Body of pancreas (tissue), 4 donors: Measurements from ENCODE around the gene CACNA1F.

ENCODE experiments used
- CTCF ChIP-seq, 7 experiments: fragments of 450-650 bp in 4 of 7; fragments of 200-600 bp in 3 of 7; sonication (generic) in 3 of 7; IDR thresholded peaks; one replicate each; pipeline ENCODE4 v1.5.1; 2016 to 2019; ENCODE audit warnings: antibody characterized with exemption in 7 of 7
- POLR2A ChIP-seq, 3 donors: fragments of 450-650 bp; IDR thresholded peaks; one replicate each; pipeline ENCODE4 v1.6.1; 2016; ENCODE audit warnings: antibody characterized with exemption in 3 of 3, mild to moderate bottlenecking in 2 of 3

DNA sequence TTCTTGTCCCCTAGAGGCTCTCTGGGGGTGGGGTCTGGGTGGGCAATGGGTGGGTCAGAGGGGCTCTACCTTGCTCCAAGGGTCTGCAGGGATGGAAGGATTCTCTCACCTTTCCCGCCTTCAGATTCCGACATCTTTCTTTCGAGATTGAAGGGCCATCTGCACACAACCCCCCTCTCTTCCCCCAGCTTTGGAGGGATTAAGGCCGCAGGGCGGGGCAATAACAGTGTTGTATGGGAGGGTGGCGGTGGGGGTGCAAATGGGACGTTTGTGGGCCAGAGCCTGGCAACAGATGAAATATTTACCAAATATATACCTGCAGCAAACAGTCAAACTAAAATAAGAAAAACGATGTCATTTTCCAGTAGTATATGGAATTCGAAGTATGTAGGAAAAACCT, at the start of gene CACNA1F:
- TF ChIP-seq CTCF (IDR thresholded peaks at IDR 0.05) (no peak), POLR2A (IDR thresholded peaks at IDR 0.05) (no peak)
